RPMI8226 (cell line): ENCODE data around the gene FANCI.

Experiments used
- DNase-seq: peaks from one replicate; pipeline ENCODE4 v3.0.0-alpha.2; 2015

Gene FANCI

GRCh38 chr15:89334510-89335297 lies 90.9 kb downstream of the FANCI start, which contains the start of gene POLG:
POLG (minus strand) TSS chr15:89334824; CDS start chr15:89333754, 1,070 bp downstream.
- peak; percentile 100 for DNase-seq

GRCh38 chr15:89335298-89336041 lies 91.7 kb downstream of the FANCI start:
- DNase-seq, result no peak

GRCh38 chr15:89338036-89338435 lies 94.3 kb downstream of the FANCI start:
- DNase-seq, result no peak

GRCh38 chr15:89340573-89340972 lies 96.8 kb downstream of the FANCI start:
- no peak for DNase-seq

GRCh38 chr15:89341316-89342005 lies 97.7 kb downstream of the FANCI start:
- DNase-seq, result peak; percentile 21

- DNase-seq, result no peak
Measured at GRCh38 chr15:89342840-89343239, 99.1 kb downstream of the FANCI start.

- no peak for DNase-seq
Measured at GRCh38 chr15:89345248-89345647, 101.5 kb downstream of the FANCI start.

GRCh38 chr15:89346516-89347231 lies 102.9 kb downstream of the FANCI start:
- no peak for DNase-seq

GRCh38 chr15:89349206-89349558 lies 105.4 kb downstream of the FANCI start:
- DNase-seq, result no peak

GRCh38 chr15:89352476-89352875 lies 108.7 kb downstream of the FANCI start:
- DNase-seq, result no peak

GRCh38 chr15:89353991-89354390 lies 110.2 kb downstream of the FANCI start:
- no peak for DNase-seq

- DNase-seq, result peak; percentile 66
Measured at GRCh38 chr15:89356634-89357298, 113.0 kb downstream of the FANCI start.

- DNase-seq, result no peak
Measured at GRCh38 chr15:89358435-89358754, 114.6 kb downstream of the FANCI start.

- peak; percentile 89 for DNase-seq
Measured at GRCh38 chr15:89358755-89359439, 115.1 kb downstream of the FANCI start.

- no peak for DNase-seq
Measured at GRCh38 chr15:89359471-89360293, 115.9 kb downstream of the FANCI start.

- no peak for DNase-seq
Measured at GRCh38 chr15:89360294-89360971, 116.7 kb downstream of the FANCI start.

GRCh38 chr15:89361451-89362202 lies 117.8 kb downstream of the FANCI start:
- DNase-seq, result peak; percentile 81

- DNase-seq, result peak; percentile 30
Measured at GRCh38 chr15:89362203-89363101, 118.7 kb downstream of the FANCI start.
